IMR-90 (cell line): ENCODE results near the gene FTO. TPM values are rescaled to one million over a fixed set of nuclear protein-coding genes. Genes with fewer than 3 reads are reported as not detected.

Experiments used
- ATAC-seq: fragments of 200-7000 bp; cut with Tn5 transposase; 2 replicates; pipeline ENCODE4 v1.9.1; 2020; ENCODE audit warnings: low read depth, mild to moderate bottlenecking, moderate library complexity
- BruUV-seq: library from RNA; stranded (reverse); fragments of 400-500 nt; replicated peaks from 2 replicates; lab custom pipeline; 2021; lab: Mats Ljungman, UMichigan
- CTCF ChIA-PET: fragments of 300-600 bp; formaldehyde crosslinking; extraction: SDS; loops from one replicate; lab custom pipeline; 2021; ENCODE audit warnings: antibody characterized with exemption; lab: Yijun Ruan, JAX
- POLR2A ChIA-PET: fragments of 300-600 bp; sonication (Branson Sonifier 250); formaldehyde crosslinking; loops from one replicate; lab custom pipeline; 2022; ENCODE audit warnings: antibody characterized with exemption; ENCODE audit not compliant: unreplicated experiment; lab: Charles Lee
- DNase-seq: peaks from one replicate; pipeline ENCODE4 v3.0.0; 2013
- H2AFZ ChIP-seq: replicated peaks from 2 replicates; pipeline ENCODE3; 2013; ENCODE audit warnings: low read length, mild to moderate bottlenecking; ENCODE audit not compliant: poor library complexity
- H2AK5ac ChIP-seq: 2 replicates; pipeline ENCODE4 v1.6.1; 2013; ENCODE audit warnings: low read depth, low read length, inconsistent platforms
- H2AK9ac ChIP-seq: replicated peaks from 2 replicates; pipeline ENCODE3; 2013; ENCODE audit warnings: mild to moderate bottlenecking, low read depth, low read length, moderate library complexity; ENCODE audit not compliant: poor library complexity
- H2BK120ac ChIP-seq: 2 replicates; pipeline ENCODE4 v1.6.1; 2013; ENCODE audit warnings: low read depth, low read length, inconsistent platforms
- H2BK15ac ChIP-seq: 3 replicates; pipeline ENCODE4 v1.6.1; 2013; ENCODE audit warnings: low read depth, low read length, inconsistent platforms
- H2BK20ac ChIP-seq: 2 replicates; pipeline ENCODE4 v1.6.1; 2013; ENCODE audit warnings: low read depth, mild to moderate bottlenecking, inconsistent platforms, low read length, moderate library complexity
- H2BK5ac ChIP-seq: 2 replicates; pipeline ENCODE4 v1.6.1; 2013; ENCODE audit warnings: mild to moderate bottlenecking, low read depth, low read length, inconsistent platforms; ENCODE audit not compliant: poor library complexity, severe bottlenecking
- H3K14ac ChIP-seq: replicated peaks from 2 replicates; pipeline ENCODE4 v1.6.1; 2013; ENCODE audit warnings: low read depth, low read length, inconsistent platforms
- H3K18ac ChIP-seq: 2 replicates; pipeline ENCODE4 v1.6.1; 2013; ENCODE audit warnings: low read depth, low read length, control low read depth
- H3K23ac ChIP-seq: 2 replicates; pipeline ENCODE4 v1.6.1; 2013; ENCODE audit warnings: low read depth, low read length, inconsistent platforms
- H3K27ac ChIP-seq: 2 replicates; pipeline ENCODE4 v1.5.1; 2013; ENCODE audit warnings: mild to moderate bottlenecking, control low read depth, low read length; ENCODE audit not compliant: insufficient read depth
- H3K27me3 ChIP-seq: 2 replicates; pipeline ENCODE4 v1.6.1; 2013; ENCODE audit warnings: low read length; ENCODE audit not compliant: control insufficient read depth, insufficient read depth
- H3K36me3 ChIP-seq: 2 replicates; pipeline ENCODE4 v1.6.1; 2013; ENCODE audit warnings: low read length, mixed read lengths; ENCODE audit not compliant: control insufficient read depth, insufficient read depth
- H3K4ac ChIP-seq: 2 replicates; pipeline ENCODE4 v1.6.1; 2013; ENCODE audit warnings: low read depth, low read length, inconsistent platforms
- H3K4me1 ChIP-seq: 2 replicates; pipeline ENCODE4 v1.6.1; 2013; ENCODE audit warnings: low read length, mixed read lengths; ENCODE audit not compliant: control insufficient read depth, insufficient read depth
- H3K4me2 ChIP-seq: 2 replicates; pipeline ENCODE4 v1.6.1; 2013; ENCODE audit warnings: low read depth, mild to moderate bottlenecking, control low read depth, low read length, moderate library complexity
- H3K4me3 ChIP-seq: 2 replicates; pipeline ENCODE4 v1.5.1; 2013; ENCODE audit warnings: low read depth, mild to moderate bottlenecking, control low read depth, low read length, moderate library complexity; ENCODE audit not compliant: insufficient read depth
- H3K56ac ChIP-seq: 2 replicates; pipeline ENCODE4 v1.6.1; 2013; ENCODE audit warnings: low read length, inconsistent platforms; ENCODE audit not compliant: insufficient read depth; ENCODE audit errors: extremely low read depth
- H3K79me1 ChIP-seq, 2 experiments: 2 replicates each; pipeline ENCODE4 v1.6.1; 2013; ENCODE audit warnings: low read length in 2 of 2, inconsistent platforms in 1 of 2, low read depth in 1 of 2
- H3K9ac ChIP-seq: 2 replicates; pipeline ENCODE4 v1.6.1; 2013; ENCODE audit warnings: low read depth, low read length, control low read depth
- H3K9me1 ChIP-seq: 2 replicates; pipeline ENCODE4 v1.6.1; 2013; ENCODE audit warnings: low read length, inconsistent platforms; ENCODE audit not compliant: insufficient read depth
- H3K9me3 ChIP-seq: 2 replicates; pipeline ENCODE4 v1.6.1; 2013; ENCODE audit warnings: low read length; ENCODE audit not compliant: control insufficient read depth, insufficient read depth
- H4K20me1 ChIP-seq: 2 replicates; pipeline ENCODE4 v1.6.1; 2013; ENCODE audit warnings: low read length, inconsistent platforms; ENCODE audit not compliant: insufficient read depth
- H4K5ac ChIP-seq: 2 replicates; pipeline ENCODE4 v1.6.1; 2013; ENCODE audit warnings: mild to moderate bottlenecking, low read depth, low read length, control low read depth
- H4K8ac ChIP-seq, 2 experiments: 2 replicates each; pipeline ENCODE4 v1.6.1; 2013; ENCODE audit warnings: low read depth in 2 of 2, low read length in 2 of 2, control low read depth in 1 of 2, inconsistent platforms in 1 of 2
- H4K91ac ChIP-seq: 2 replicates; pipeline ENCODE4 v1.6.1; 2013; ENCODE audit warnings: low read depth, low read length, inconsistent platforms; ENCODE audit not compliant: insufficient read depth
- BHLHE40 ChIP-seq: fragments of 150-350 bp; IDR thresholded peaks from 2 replicates; pipeline ENCODE4 v1.6.1; 2016; ENCODE audit warnings: mild to moderate bottlenecking, low read depth, low read length
- MAFK ChIP-seq: IDR thresholded peaks from 2 replicates; pipeline ENCODE4 v1.6.1; 2012; ENCODE audit warnings: low read depth, low read length, improper control_type of control experiment
- NFE2L2 ChIP-seq: fragments of 150-350 bp; IDR thresholded peaks from 2 replicates; pipeline ENCODE4 v1.6.1; 2016; ENCODE audit warnings: low read depth, mild to moderate bottlenecking, low read length
- POLR2A ChIP-seq: IDR thresholded peaks from 2 replicates; pipeline ENCODE4 v1.6.1; 2012; ENCODE audit warnings: mild to moderate bottlenecking, low read depth, low read length
- RAD21 ChIP-seq: IDR thresholded peaks from 2 replicates; pipeline ENCODE4 v1.6.1; 2012; ENCODE audit warnings: low read length, improper control_type of control experiment
- WGBS, 2 experiments: methylation state at CpG; one replicate each; pipeline versions ENCODE4 v1.1.5 to v1.1.7; 2013; ENCODE audit warnings: missing lambda C conversion rate in 2 of 2; ENCODE audit not compliant: insufficient read length in 1 of 2; ENCODE audit errors: extremely low coverage in 2 of 2; 5-methylcytosine and 5-hydroxymethylcytosine counted together
- dilution Hi-C: fragments of 300-500 bp; cut with HindIII; formaldehyde crosslinking; loops from one replicate; pipeline ENCODE4 v1.14.3; 2018; ENCODE audit warnings: low sequenced_read_pairs; ENCODE audit not compliant: unreplicated experiment
- in situ Hi-C: fragments of 300-500 bp; cut with MboI; formaldehyde crosslinking; loops from 3 replicates; pipeline ENCODE4 v1.14.3; 2019; ENCODE audit warnings: low sequenced_read_pairs, inconsistent platforms, mixed read lengths
- intact Hi-C: fragments of 100-400 bp; cut with micrococcal nuclease; formaldehyde crosslinking; loops from 2 replicates; pipeline ENCODE4 v1.10.0; 2022
- polyA plus RNA-seq, 3 experiments: library from polyadenylated mRNA; depleted of rRNA; stranded (reverse); fragments of >200 nt; gene quantifications; 2 replicates each; pipeline ENCODE4 v1.2.3, GENCODE V29; 2012; ENCODE audit warnings: low replicate concordance in 1 of 3
- total RNA-seq: library from RNA; depleted of rRNA; stranded (reverse); fragments of >200 nt; gene quantifications from 2 replicates; pipeline ENCODE4 v1.2.3, GENCODE V29; 2012

Gene FTO
- total and polyA plus RNA-seq, 2 of the 4 experiments (the other 2 are of a cell fraction), result 70.3 to 132 TPM

DNA sequence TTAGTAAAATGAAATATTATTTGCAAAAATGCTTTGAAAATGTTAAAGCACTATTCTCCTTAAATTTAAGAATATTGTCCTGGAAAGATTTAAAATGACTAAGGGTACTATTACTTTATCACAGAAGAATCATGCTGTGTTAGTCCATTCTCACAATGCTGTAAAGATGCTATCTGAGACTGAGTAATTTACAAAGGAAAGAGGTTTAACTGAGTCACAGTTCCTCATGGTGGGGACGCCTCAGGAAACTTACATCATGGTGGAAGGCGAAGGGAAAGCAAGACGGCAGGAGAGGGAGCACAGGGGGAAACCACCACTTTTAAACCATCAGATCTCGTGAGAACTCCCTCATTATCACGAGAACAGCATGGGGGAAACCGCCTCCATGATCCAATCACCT, 337.0 kb downstream of the FTO start:
- H2AK5ac ChIP-seq, result no peak overlapping the region
- no peak overlapping the region for H2BK20ac ChIP-seq
- no peaks in the 10 kb centered on the region for H3K27me3 ChIP-seq
- TF ChIP-seq BHLHE40 (no peak), RAD21 (no peak), NFE2L2 (no peak), MAFK (no peak), POLR2A (no peak)
- H4K20me1 ChIP-seq, result no peaks in the 10 kb centered on the region
- no peaks in the 10 kb centered on the region for H3K36me3 ChIP-seq
- no TSS peak for BruUV-seq
- no peak overlapping the region for H4K91ac ChIP-seq
- in situ Hi-C loops (no loop called here), dilution Hi-C loops (no loop called here), intact Hi-C loops (no loop called here)
- H3K14ac ChIP-seq, result no peak overlapping the region
- H3K23ac ChIP-seq, result no peak overlapping the region
- no peak overlapping the region for H3K18ac ChIP-seq
- no peak overlapping the region for H4K8ac ChIP-seq
- no peaks in the 10 kb centered on the region for H3K79me1 ChIP-seq
- H2BK120ac ChIP-seq, result no peak overlapping the region
- 0 out of 2 replicates have a peak, but pooled peaks cover 2% of the 10 kb centered on the region for H3K9me3 ChIP-seq
- DNase-seq (no peak), ATAC-seq (no peak)
- H4K5ac ChIP-seq, result no peak overlapping the region
- H3K4me3 ChIP-seq, result no peak overlapping the region
- no peak overlapping the region for H2BK15ac ChIP-seq
- H3K9ac ChIP-seq, result no peak overlapping the region
- H2BK5ac ChIP-seq, result no peak overlapping the region
- no peak overlapping the region for H2AK9ac ChIP-seq
- ChIA-PET POLR2A (no interaction called here), CTCF (interaction anchor here (0.6 kb wide), 1 partner anchor 219 kb away, joined by 5 read pairs; no protein-coding TSS in a partner anchor)
- H3K27ac ChIP-seq, result no peak overlapping the region
- H3K56ac ChIP-seq, result no peak overlapping the region
- H3K9me1 ChIP-seq, result no peaks in the 10 kb centered on the region
- no peak overlapping the region for H3K4ac ChIP-seq
- WGBS, 2 experiments, result no CpG with 5 or more reads among the region's 6 CpGs
- no peaks in the 10 kb centered on the region for H3K4me1 ChIP-seq
- no peak overlapping the region for H2AFZ ChIP-seq
- H3K4me2 ChIP-seq, result no peak overlapping the region
